ENCODE results near the gene GFOD2. TPM values are rescaled to one million over a fixed set of nuclear protein-coding genes. Genes with fewer than 3 reads are reported as not detected.

The GFOD2 gene
- total and polyA plus RNA-seq, 2 experiments from 2014 or later, result 19.3 to 34.3 TPM

GRCh38 chr16:67709050-67709449 lies 10.1 kb downstream of the GFOD2 start:
- no peaks in the 10 kb centered on the region for H3K27me3 ChIP-seq (ENCODE audit: insufficient read depth)

DNA sequence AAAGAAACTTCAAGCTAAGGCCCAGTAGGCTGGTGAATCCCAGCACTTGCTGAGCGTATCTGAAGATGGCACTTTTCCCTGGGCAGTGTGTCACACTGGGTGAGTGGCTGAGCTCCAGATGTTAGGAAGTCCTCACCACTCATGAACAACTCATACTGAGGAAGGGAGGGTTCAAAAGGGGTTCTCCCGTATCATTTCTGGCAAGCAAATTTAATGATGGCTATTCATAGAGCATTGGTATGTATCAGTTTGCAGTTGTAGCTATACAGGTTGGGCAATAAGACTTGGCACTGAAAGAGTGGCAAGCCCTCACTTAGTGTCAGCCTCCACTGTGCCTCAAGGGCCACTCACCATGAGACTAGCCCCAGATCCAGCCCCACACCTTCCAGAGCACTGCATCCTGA lies 10.7 kb downstream of the GFOD2 start:
- Mint-ChIP-seq H3K27ac (no peak overlapping the region), H3K27me3 (ENCODE audit: insufficient read depth, low read depth, poor library complexity) (peaks cover 3% of the 10 kb centered on the region)
- ATAC-seq, result no peak; the same call in 2 of the 3 replicates
- TF ChIP-seq EZH2phosphoT487 (IDR thresholded peaks at IDR 0.05; ENCODE audit: unreplicated experiment) (no peak), JUNB (IDR thresholded peaks at IDR 0.05; ENCODE audit: unreplicated experiment) (no peak), NANOG (IDR thresholded peaks at IDR 0.05; ENCODE audit: borderline replicate concordance) (no peak), ZNF331 (CRISPR knock-in tag; IDR thresholded peaks at IDR 0.05; ENCODE audit: low read depth) (no peak), CREB1 (CRISPR knock-in tag; IDR thresholded peaks at IDR 0.05; ENCODE audit: low read depth) (no peak), ZNF114 (CRISPR knock-in tag; IDR thresholded peaks at IDR 0.05) (no peak), ZNF462 (CRISPR knock-in tag; IDR thresholded peaks at IDR 0.05) (no peak)
- TF ChIP-seq, protein P1, sequence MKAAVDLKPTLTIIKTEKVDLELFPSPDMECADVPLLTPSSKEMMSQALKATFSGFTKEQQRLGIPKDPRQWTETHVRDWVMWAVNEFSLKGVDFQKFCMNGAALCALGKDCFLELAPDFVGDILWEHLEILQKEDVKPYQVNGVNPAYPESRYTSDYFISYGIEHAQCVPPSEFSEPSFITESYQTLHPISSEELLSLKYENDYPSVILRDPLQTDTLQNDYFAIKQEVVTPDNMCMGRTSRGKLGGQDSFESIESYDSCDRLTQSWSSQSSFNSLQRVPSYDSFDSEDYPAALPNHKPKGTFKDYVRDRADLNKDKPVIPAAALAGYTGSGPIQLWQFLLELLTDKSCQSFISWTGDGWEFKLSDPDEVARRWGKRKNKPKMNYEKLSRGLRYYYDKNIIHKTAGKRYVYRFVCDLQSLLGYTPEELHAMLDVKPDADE (IDR thresholded peaks at IDR 0.05), result no peak
- TF ChIP-seq, protein P2, sequence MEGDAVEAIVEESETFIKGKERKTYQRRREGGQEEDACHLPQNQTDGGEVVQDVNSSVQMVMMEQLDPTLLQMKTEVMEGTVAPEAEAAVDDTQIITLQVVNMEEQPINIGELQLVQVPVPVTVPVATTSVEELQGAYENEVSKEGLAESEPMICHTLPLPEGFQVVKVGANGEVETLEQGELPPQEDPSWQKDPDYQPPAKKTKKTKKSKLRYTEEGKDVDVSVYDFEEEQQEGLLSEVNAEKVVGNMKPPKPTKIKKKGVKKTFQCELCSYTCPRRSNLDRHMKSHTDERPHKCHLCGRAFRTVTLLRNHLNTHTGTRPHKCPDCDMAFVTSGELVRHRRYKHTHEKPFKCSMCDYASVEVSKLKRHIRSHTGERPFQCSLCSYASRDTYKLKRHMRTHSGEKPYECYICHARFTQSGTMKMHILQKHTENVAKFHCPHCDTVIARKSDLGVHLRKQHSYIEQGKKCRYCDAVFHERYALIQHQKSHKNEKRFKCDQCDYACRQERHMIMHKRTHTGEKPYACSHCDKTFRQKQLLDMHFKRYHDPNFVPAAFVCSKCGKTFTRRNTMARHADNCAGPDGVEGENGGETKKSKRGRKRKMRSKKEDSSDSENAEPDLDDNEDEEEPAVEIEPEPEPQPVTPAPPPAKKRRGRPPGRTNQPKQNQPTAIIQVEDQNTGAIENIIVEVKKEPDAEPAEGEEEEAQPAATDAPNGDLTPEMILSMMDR (conservative IDR thresholded peaks at IDR 0.05; ENCODE audit: low read depth in 2 of 2), result no peak

More at GRCh38 chr16:67709050-67709449, 10.1 kb downstream of the GFOD2 start:
- Histone ChIP-seq H3K9me2 (ENCODE audit: insufficient read depth) (no peaks in the 10 kb centered on the region), H3K27ac (ENCODE audit: low read depth) (no peak overlapping the region; the same call in 1 of the 2 replicates), H2AFZ (no peak overlapping the region), H4K20me1 (replicated peaks; ENCODE audit: insufficient read depth) (peaks cover 22% of the 10 kb centered on the region; the same call in 1 of the 2 replicates), H3F3A (replicated peaks; ENCODE audit: low read depth) (peaks cover 8% of the 10 kb centered on the region; the same call in 1 of the 2 replicates), H3K4me3 (no peak overlapping the region), H3K4me1 (ENCODE audit: insufficient read depth) (peaks cover 31% of the 10 kb centered on the region), H3K79me2 (replicated peaks; ENCODE audit: insufficient read depth) (peaks cover 90% of the 10 kb centered on the region), H3K4me2 (peak overlapping the region; percentile 42; the same call in 1 of the 2 replicates), H3K36me3 (ENCODE audit: insufficient read depth) (no peaks in the 10 kb centered on the region)
- Mint-ChIP-seq H3K4me1 (peaks cover 27% of the 10 kb centered on the region), H3K36me3 (ENCODE audit: low read depth) (peaks cover 7% of the 10 kb centered on the region; the same call in 1 of the 3 replicates), H3K9me3 (no peaks in the 10 kb centered on the region), H3K27ac (no peak overlapping the region; the same call in 1 of the 2 replicates), H3K27me3 (ENCODE audit: insufficient read depth, low read depth, poor library complexity) (peaks cover 3% of the 10 kb centered on the region), H3K4me3 (no peak overlapping the region)
- peak; percentile 39 for ATAC-seq
- DNase-seq (ENCODE audit: low spot score), result no peak
- no peak for TF ChIP-seq ZNF114 (CRISPR knock-in tag; IDR thresholded peaks at IDR 0.05)

More for the DNA sequence above, 10.7 kb downstream of the GFOD2 start:
- Mint-ChIP-seq H3K9me3 (no peaks in the 10 kb centered on the region), H3K4me3 (no peak overlapping the region), H3K4me1 (peaks cover 22% of the 10 kb centered on the region), H3K36me3 (ENCODE audit: low read depth) (peaks cover 4% of the 10 kb centered on the region; the same call in 1 of the 3 replicates)
- Histone ChIP-seq H3K4me3 (no peak overlapping the region), H3K36me3 (ENCODE audit: insufficient read depth) (no peaks in the 10 kb centered on the region), H3F3A (replicated peaks; ENCODE audit: low read depth) (peaks cover 8% of the 10 kb centered on the region; the same call in 1 of the 2 replicates), H3K27me3 (ENCODE audit: insufficient read depth) (no peaks in the 10 kb centered on the region), H3K9me2 (ENCODE audit: insufficient read depth) (no peaks in the 10 kb centered on the region), H3K4me1 (ENCODE audit: insufficient read depth) (peaks cover 24% of the 10 kb centered on the region), H3K4me2 (peak overlapping the region; percentile 42), H3K27ac (ENCODE audit: low read depth) (no peak overlapping the region), H3K79me2 (replicated peaks; ENCODE audit: insufficient read depth) (peaks cover 90% of the 10 kb centered on the region), H2AFZ (no peak overlapping the region), H4K20me1 (replicated peaks; ENCODE audit: insufficient read depth) (peaks cover 15% of the 10 kb centered on the region; the same call in 1 of the 2 replicates)
- DNase-seq (ENCODE audit: low spot score), result no peak

Measured in GM23338 (cell line).